Measurements from ENCODE around the gene CNTNAP2.

DNA sequence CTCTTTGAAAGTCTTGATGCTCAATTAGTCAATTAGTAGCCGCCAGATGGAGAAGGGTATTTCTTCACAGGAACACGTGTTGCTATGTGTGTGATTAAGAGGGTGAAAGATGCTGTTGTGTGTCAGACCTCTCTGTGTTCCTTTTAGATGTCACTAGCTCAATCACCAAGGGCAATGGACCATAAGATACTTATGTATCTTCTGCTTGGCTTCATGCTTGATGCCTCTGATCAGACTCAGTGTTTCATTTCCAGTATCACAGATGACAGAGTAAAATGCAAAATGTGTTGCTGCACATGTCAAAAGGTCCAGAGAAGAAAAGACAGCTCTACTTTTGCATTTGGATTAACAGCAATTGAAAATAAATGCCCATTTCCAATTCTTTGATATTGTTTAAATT, 865.9 kb downstream of the CNTNAP2 start:
- no peak for TF ChIP-seq POLR2A (IDR thresholded peaks at IDR 0.05)
- TF ChIP-seq, protein P1, sequence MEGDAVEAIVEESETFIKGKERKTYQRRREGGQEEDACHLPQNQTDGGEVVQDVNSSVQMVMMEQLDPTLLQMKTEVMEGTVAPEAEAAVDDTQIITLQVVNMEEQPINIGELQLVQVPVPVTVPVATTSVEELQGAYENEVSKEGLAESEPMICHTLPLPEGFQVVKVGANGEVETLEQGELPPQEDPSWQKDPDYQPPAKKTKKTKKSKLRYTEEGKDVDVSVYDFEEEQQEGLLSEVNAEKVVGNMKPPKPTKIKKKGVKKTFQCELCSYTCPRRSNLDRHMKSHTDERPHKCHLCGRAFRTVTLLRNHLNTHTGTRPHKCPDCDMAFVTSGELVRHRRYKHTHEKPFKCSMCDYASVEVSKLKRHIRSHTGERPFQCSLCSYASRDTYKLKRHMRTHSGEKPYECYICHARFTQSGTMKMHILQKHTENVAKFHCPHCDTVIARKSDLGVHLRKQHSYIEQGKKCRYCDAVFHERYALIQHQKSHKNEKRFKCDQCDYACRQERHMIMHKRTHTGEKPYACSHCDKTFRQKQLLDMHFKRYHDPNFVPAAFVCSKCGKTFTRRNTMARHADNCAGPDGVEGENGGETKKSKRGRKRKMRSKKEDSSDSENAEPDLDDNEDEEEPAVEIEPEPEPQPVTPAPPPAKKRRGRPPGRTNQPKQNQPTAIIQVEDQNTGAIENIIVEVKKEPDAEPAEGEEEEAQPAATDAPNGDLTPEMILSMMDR (IDR thresholded peaks at IDR 0.05): no peak
